SK-N-SH (cell line): ENCODE data around the gene MICAL2. TPM values are rescaled to one million over a fixed set of nuclear protein-coding genes. Genes with fewer than 3 reads are reported as not detected.

Source experiments
- CHD2 ChIP-seq: fragments of 150-350 bp; IDR thresholded peaks from 2 replicates; pipeline ENCODE4 v1.6.1; 2018; ENCODE audit warnings: low read length; ENCODE audit not compliant: partially characterized antibody
- ELF1 ChIP-seq: IDR thresholded peaks from 2 replicates; pipeline ENCODE4 v1.4.0; 2012
- EP300 ChIP-seq, 2 experiments: IDR thresholded peaks; 2 replicates each; pipeline versions ENCODE4 v1.4.0 to v1.6.1; 2012; ENCODE audit warnings: borderline replicate concordance in 1 of 2, low read depth in 1 of 2, low read length in 1 of 2
- FOSL2 ChIP-seq: IDR thresholded peaks from 2 replicates; pipeline ENCODE4 v1.4.0; 2012; ENCODE audit warnings: low read depth, mild to moderate bottlenecking, moderate library complexity, borderline replicate concordance
- FOXJ3 ChIP-seq: sonication (generic); formaldehyde crosslinking; IDR thresholded peaks from 2 replicates; pipeline ENCODE4 v1.5.1; 2020; ENCODE audit warnings: mild to moderate bottlenecking, missing genetic modification reagents
- FOXM1 ChIP-seq: IDR thresholded peaks from 2 replicates; pipeline ENCODE4 v1.4.0; 2012; ENCODE audit warnings: low read depth, mild to moderate bottlenecking
- GABPA ChIP-seq: IDR thresholded peaks from 2 replicates; pipeline ENCODE4 v1.4.0; 2012; ENCODE audit warnings: low read depth, mild to moderate bottlenecking
- MEF2A ChIP-seq: IDR thresholded peaks from 2 replicates; pipeline ENCODE4 v1.4.0; 2012; ENCODE audit warnings: low read depth, borderline replicate concordance
- MXI1 ChIP-seq: IDR thresholded peaks from 2 replicates; pipeline ENCODE4 v1.6.1; 2012; ENCODE audit warnings: mild to moderate bottlenecking, low read depth, low read length, improper control_type of control experiment
- NRF1 ChIP-seq: IDR thresholded peaks from 2 replicates; pipeline ENCODE4 v1.6.1; 2012; ENCODE audit warnings: low read depth, mild to moderate bottlenecking, low read length
- POLR2AphosphoS5 ChIP-seq: IDR thresholded peaks from 2 replicates; pipeline ENCODE4 v1.6.1; 2012; ENCODE audit warnings: low read depth, low read length
- RAD21 ChIP-seq: IDR thresholded peaks from 2 replicates; pipeline ENCODE4 v1.6.1; 2012; ENCODE audit warnings: mild to moderate bottlenecking, low read length
- RCOR1 ChIP-seq: fragments of 150-350 bp; IDR thresholded peaks from 2 replicates; pipeline ENCODE4 v1.6.1; 2017; ENCODE audit warnings: antibody characterized with exemption, low read length
- RXRA ChIP-seq: IDR thresholded peaks from 2 replicates; pipeline ENCODE4 v1.4.0; 2012; ENCODE audit warnings: low read depth, mild to moderate bottlenecking, borderline replicate concordance
- SIN3A ChIP-seq: IDR thresholded peaks from 2 replicates; pipeline ENCODE4 v1.6.1; 2012; ENCODE audit warnings: low read depth, mild to moderate bottlenecking, low read length, moderate library complexity, borderline replicate concordance
- SMC3 ChIP-seq: IDR thresholded peaks from 2 replicates; pipeline ENCODE4 v1.6.1; 2012; ENCODE audit warnings: low read depth, low read length, improper control_type of control experiment
- TCF12 ChIP-seq: IDR thresholded peaks from 2 replicates; pipeline ENCODE4 v1.4.0; 2012
- TEAD4 ChIP-seq: IDR thresholded peaks from 2 replicates; pipeline ENCODE4 v1.4.0; 2012; ENCODE audit warnings: mild to moderate bottlenecking, borderline replicate concordance; ENCODE audit not compliant: insufficient read depth
- USF1 ChIP-seq: IDR thresholded peaks from 2 replicates; pipeline ENCODE4 v1.4.0; 2012; ENCODE audit warnings: low read depth, borderline replicate concordance
- USF2 ChIP-seq: fragments of 150-350 bp; IDR thresholded peaks from 2 replicates; pipeline ENCODE4 v1.6.1; 2017; ENCODE audit warnings: antibody characterized with exemption, low read length, low read depth, borderline replicate concordance
- YY1 ChIP-seq: IDR thresholded peaks from 2 replicates; pipeline ENCODE4 v1.4.0; 2012; ENCODE audit warnings: low read depth, mild to moderate bottlenecking
- ZBTB33 ChIP-seq: IDR thresholded peaks from 2 replicates; pipeline ENCODE4 v1.4.0; 2012; ENCODE audit warnings: low read depth, borderline replicate concordance
- polyA plus RNA-seq, 3 experiments: library from polyadenylated mRNA; depleted of rRNA; stranded (reverse); fragments of >200 nt; gene quantifications; 2 replicates each; pipeline ENCODE4 v1.2.3, GENCODE V29; 2012

The MICAL2 gene
- polyA plus RNA-seq, 1 of the 3 experiments (the other 2 are of a cell fraction) = 54.6 TPM

DNA sequence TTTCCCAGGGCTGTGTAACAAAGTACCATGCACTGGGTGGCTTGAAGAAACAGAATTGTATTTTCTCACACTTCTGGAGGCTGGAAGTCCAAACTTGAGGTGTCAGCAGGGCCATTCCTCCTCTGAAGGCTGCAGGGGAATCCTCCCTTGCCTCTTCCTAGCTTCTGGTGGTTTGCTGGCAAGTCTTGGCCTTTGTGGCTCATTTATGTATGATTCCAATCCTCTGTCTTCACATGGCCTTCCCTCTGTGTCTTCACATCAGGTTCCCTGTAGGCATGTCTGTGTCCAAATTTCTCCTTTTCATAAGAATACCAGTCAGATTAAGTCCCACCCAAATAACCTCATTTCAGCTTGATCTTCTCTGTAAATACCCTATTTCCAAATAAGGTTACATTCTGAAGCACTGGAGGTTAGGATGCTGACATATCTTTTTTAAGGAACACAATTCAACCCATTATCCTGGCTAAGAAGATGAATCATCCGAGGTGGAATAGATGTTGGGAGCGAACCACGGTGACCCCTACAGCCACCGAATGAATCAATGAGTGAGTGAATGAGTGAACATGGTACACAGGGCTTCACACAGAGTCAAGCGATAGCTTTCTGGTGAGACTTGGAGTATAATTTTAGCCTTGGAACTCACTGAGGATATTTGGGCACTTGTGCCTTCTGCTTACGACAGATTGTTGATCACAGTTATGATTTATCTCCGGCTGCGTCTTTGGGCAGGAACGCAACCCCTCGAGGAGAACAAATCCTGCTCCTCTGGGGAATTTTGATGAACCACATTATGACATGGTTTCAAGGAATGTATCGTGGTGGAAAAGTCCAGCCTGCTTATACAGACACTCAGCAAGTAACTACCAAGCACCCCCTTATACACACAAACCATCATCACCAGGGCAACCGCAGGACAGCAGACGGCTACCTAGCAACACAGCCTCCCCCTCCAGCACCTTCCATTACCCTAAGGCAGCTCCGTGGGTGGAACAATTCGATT, 34.3 kb upstream of the MICAL2 start (continued):
- TF ChIP-seq USF2 (no peak), ELF1 (no peak), CHD2 (no peak), TEAD4 (peak; percentile 83), POLR2AphosphoS5 (peak; percentile 68; the same call in 1 of the 2 replicates), SMC3 (no peak), FOXM1 (no peak), FOXJ3 (CRISPR knock-in tag) (no peak), YY1 (peak; percentile 13; the same call in 1 of the 2 replicates), FOSL2 (peak; percentile 76; the same call in 1 of the 2 replicates), MEF2A (peak; percentile 59; the same call in 1 of the 2 replicates), USF1 (no peak), RXRA (peak; percentile 22; the same call in 1 of the 2 replicates), RAD21 (no peak), TCF12 (peak; percentile 79), SIN3A (peak; percentile 43; the same call in 1 of the 2 replicates), EP300 (IDR thresholded peaks at IDR 0.05; ENCODE audit: borderline replicate concordance in 1 of 2, low read depth in 1 of 2, low read length in 1 of 2) (peak in 1 of 2 experiments; percentile 90; a peak in 2 of 4 replicates), ZBTB33 (no peak), MXI1 (0 out of 2 replicates have a peak, but pooled peaks have one; percentile 16), RCOR1 (no peak), GABPA (no peak), NRF1 (no peak)
